IMR-90 (cell line): ENCODE measurements around the gene BCAT1.

Experiments used
- CEBPB ChIP-seq: IDR thresholded peaks from 2 replicates; pipeline ENCODE4 v1.6.1; 2012; ENCODE audit warnings: low read depth, low read length, improper control_type of control experiment
- CHD1 ChIP-seq: IDR thresholded peaks from 2 replicates; pipeline ENCODE4 v1.6.1; 2012; ENCODE audit warnings: low read depth, low read length, improper control_type of control experiment
- CTCF ChIP-seq: conservative IDR thresholded peaks from 2 replicates; pipeline ENCODE4 v1.5.1; 2012; ENCODE audit warnings: mild to moderate bottlenecking, low read depth, low read length, improper control_type of control experiment
- FOS ChIP-seq: fragments of 150-350 bp; IDR thresholded peaks from 2 replicates; pipeline ENCODE4 v1.6.1; 2016; ENCODE audit warnings: low read depth, low read length
- NFE2L2 ChIP-seq: fragments of 150-350 bp; IDR thresholded peaks from 2 replicates; pipeline ENCODE4 v1.6.1; 2016; ENCODE audit warnings: low read depth, mild to moderate bottlenecking, low read length
- POLR2A ChIP-seq: IDR thresholded peaks from 2 replicates; pipeline ENCODE4 v1.6.1; 2012; ENCODE audit warnings: mild to moderate bottlenecking, low read depth, low read length
- RFX5 ChIP-seq: IDR thresholded peaks from 2 replicates; pipeline ENCODE4 v1.8.0; 2012; ENCODE audit warnings: low read depth, mild to moderate bottlenecking, low read length, moderate library complexity
- USF2 ChIP-seq: fragments of 150-350 bp; IDR thresholded peaks from 2 replicates; pipeline ENCODE4 v1.6.1; 2017; ENCODE audit warnings: mild to moderate bottlenecking, antibody characterized with exemption, low read length, low read depth
- TF ChIP-seq, protein P1 (sequence below): fragments of 150-350 bp; IDR thresholded peaks from 2 replicates; pipeline ENCODE4 v1.6.1; 2016; ENCODE audit warnings: low read depth, mild to moderate bottlenecking, low read length, moderate library complexity, borderline replicate concordance

DNA sequence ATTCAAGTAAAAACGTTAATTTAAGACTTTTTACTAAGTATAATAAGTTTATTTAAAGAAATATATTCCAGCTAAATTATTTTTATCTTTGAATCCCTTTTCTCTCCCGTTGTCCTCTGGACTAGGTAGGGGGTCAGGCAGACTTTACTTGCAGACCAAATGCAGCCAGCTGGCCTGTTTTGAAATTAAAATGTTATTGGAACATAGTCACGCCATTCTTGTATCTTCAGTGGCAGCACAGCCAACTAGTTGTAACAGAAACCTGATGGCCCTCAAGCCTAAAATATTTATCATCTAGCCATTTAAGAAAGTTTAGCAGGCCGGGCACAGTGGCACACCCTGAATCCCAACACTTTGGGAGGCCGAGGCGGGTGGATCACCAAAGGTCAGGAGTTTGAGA is 52.7 kb downstream of the BCAT1 start:
- no peak for TF ChIP-seq POLR2A
- no peak for TF ChIP-seq CTCF
- no peak for TF ChIP-seq RFX5
- TF ChIP-seq NFE2L2: no peak
- TF ChIP-seq USF2: no peak
- TF ChIP-seq CHD1: no peak
- no peak for TF ChIP-seq FOS
- TF ChIP-seq, protein P1, sequence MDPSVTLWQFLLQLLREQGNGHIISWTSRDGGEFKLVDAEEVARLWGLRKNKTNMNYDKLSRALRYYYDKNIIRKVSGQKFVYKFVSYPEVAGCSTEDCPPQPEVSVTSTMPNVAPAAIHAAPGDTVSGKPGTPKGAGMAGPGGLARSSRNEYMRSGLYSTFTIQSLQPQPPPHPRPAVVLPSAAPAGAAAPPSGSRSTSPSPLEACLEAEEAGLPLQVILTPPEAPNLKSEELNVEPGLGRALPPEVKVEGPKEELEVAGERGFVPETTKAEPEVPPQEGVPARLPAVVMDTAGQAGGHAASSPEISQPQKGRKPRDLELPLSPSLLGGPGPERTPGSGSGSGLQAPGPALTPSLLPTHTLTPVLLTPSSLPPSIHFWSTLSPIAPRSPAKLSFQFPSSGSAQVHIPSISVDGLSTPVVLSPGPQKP: no peak
- TF ChIP-seq CEBPB: no peak
